PC-3 (cell line): ENCODE results near the gene TDRD12. TPM values are rescaled to one million over a fixed set of nuclear protein-coding genes. Genes with fewer than 3 reads are reported as not detected.

Experiments used
- ATAC-seq: fragments of 200-7000 bp; cut with Tn5 transposase; 2 replicates; pipeline ENCODE4 v1.9.1; 2020; ENCODE audit warnings: mild to moderate bottlenecking, moderate library complexity
- BruUV-seq: library from RNA; stranded (reverse); fragments of 400-500 nt; replicated peaks from 2 replicates; lab custom pipeline; 2021; lab: Mats Ljungman, UMichigan
- CTCF ChIA-PET: fragments of 300-600 bp; sonication (Branson Sonifier 250); formaldehyde crosslinking; loops from one replicate; lab custom pipeline; 2022; ENCODE audit warnings: antibody characterized with exemption; lab: Charles Lee
- POLR2A ChIA-PET: fragments of 300-600 bp; sonication (Branson Sonifier 250); formaldehyde crosslinking; loops from one replicate; lab custom pipeline; 2022; ENCODE audit warnings: antibody characterized with exemption; ENCODE audit not compliant: unreplicated experiment; lab: Charles Lee
- DNase-seq: peaks from one replicate; pipeline ENCODE4 v3.0.0-alpha.2; 2015
- H2AFZ ChIP-seq: fragments of 300-600 bp; sonication (generic); 2 replicates; pipeline ENCODE4 v1.6.0; 2016; ENCODE audit warnings: antibody characterized with exemption, low read length
- H3F3A ChIP-seq: fragments of 300-600 bp; sonication (generic); one replicate; pipeline ENCODE4 v1.6.0; 2017; ENCODE audit warnings: antibody characterized with exemption, low read length, control low read depth, mild to moderate bottlenecking; ENCODE audit not compliant: unreplicated experiment
- H3K27ac ChIP-seq: fragments of 300-600 bp; sonication (generic); 2 replicates; pipeline ENCODE4 v1.5.1; 2016; ENCODE audit warnings: mild to moderate bottlenecking, low read length
- H3K27me3 ChIP-seq: fragments of 300-600 bp; sonication (generic); 2 replicates; pipeline ENCODE4 v1.6.1; 2016; ENCODE audit warnings: low read length, mixed read lengths
- H3K36me3 ChIP-seq: fragments of 300-600 bp; sonication (generic); 2 replicates; pipeline ENCODE4 v1.6.1; 2016; ENCODE audit warnings: low read depth, mixed run types, low read length, mixed read lengths
- H3K4me1 ChIP-seq: fragments of 300-600 bp; sonication (generic); 2 replicates; pipeline ENCODE4 v1.5.1; 2016; ENCODE audit warnings: low read length; ENCODE audit not compliant: insufficient read depth
- H3K4me2 ChIP-seq: fragments of 300-600 bp; sonication (generic); 2 replicates; pipeline ENCODE4 v1.6.0; 2016; ENCODE audit warnings: low read length
- H3K4me3 ChIP-seq: fragments of 300-600 bp; sonication (generic); 2 replicates; pipeline ENCODE4 v1.5.1; 2016; ENCODE audit warnings: mild to moderate bottlenecking, low read length, mixed read lengths
- H3K79me2 ChIP-seq: fragments of 300-600 bp; sonication (generic); 2 replicates; pipeline ENCODE4 v1.6.1; 2017; ENCODE audit warnings: low read length, mixed read lengths
- H3K9ac ChIP-seq: fragments of 300-600 bp; sonication (generic); 2 replicates; pipeline ENCODE4 v1.6.0; 2016; ENCODE audit warnings: mild to moderate bottlenecking, low read length
- H3K9me2 ChIP-seq: fragments of 300-600 bp; sonication (generic); replicated peaks from 2 replicates; pipeline ENCODE4 v1.6.1; 2016; ENCODE audit warnings: mixed run types, low read length, mixed read lengths
- H3K9me3 ChIP-seq: fragments of 300-600 bp; sonication (generic); 2 replicates; pipeline ENCODE4 v1.6.1; 2016; ENCODE audit warnings: low read length, mixed read lengths
- H4K20me1 ChIP-seq: fragments of 300-600 bp; sonication (generic); 2 replicates; pipeline ENCODE4 v1.6.1; 2016; ENCODE audit warnings: low read length, mixed read lengths
- EZH2 ChIP-seq: fragments of 300-600 bp; sonication (generic); IDR thresholded peaks from one replicate; pipeline ENCODE4 v1.6.1; 2017; ENCODE audit warnings: antibody characterized with exemption, mild to moderate bottlenecking, low read length; ENCODE audit not compliant: unreplicated experiment
- EZH2phosphoT487 ChIP-seq: fragments of 300-600 bp; sonication (generic); IDR thresholded peaks from 2 replicates; pipeline ENCODE4 v1.6.1; 2018; ENCODE audit warnings: mild to moderate bottlenecking, antibody characterized with exemption, low read length, borderline replicate concordance
- intact Hi-C: fragments of 100-400 bp; cut with micrococcal nuclease; formaldehyde crosslinking; loops from 2 replicates; pipeline ENCODE4 v1.9.0; 2023
- total RNA-seq: library from RNA; depleted of rRNA; stranded (reverse); fragments of >200 nt; gene quantifications from 2 replicates; pipeline ENCODE4 v1.2.3, GENCODE V29; 2014
- TF ChIP-seq, protein P1 (sequence below): fragments of 300-600 bp; sonication (generic); conservative IDR thresholded peaks from 2 replicates; pipeline ENCODE4 v1.5.1; 2017; ENCODE audit warnings: antibody characterized with exemption, low read depth, mild to moderate bottlenecking, low read length

The TDRD12 gene
- total RNA-seq, 1 experiment from 2014 or later = not detected

GRCh38 chr19:32864318-32865007 is 144.9 kb downstream of the TDRD12 start:
- H3F3A ChIP-seq = no peaks in the 10 kb centered on the region
- intact Hi-C loops = no loop called here
- H2AFZ ChIP-seq = no peak overlapping the region
- H3K9ac ChIP-seq = no peak overlapping the region
- POLR2A ChIA-PET = no interaction called here
- no peaks in the 10 kb centered on the region for H3K9me3 ChIP-seq
- no peaks in the 10 kb centered on the region for H3K4me1 ChIP-seq
- H3K79me2 ChIP-seq = no peaks in the 10 kb centered on the region
- CTCF ChIA-PET = no interaction called here
- H4K20me1 ChIP-seq = no peaks in the 10 kb centered on the region
- H3K27me3 ChIP-seq = no peaks in the 10 kb centered on the region
- ATAC-seq (no peak), DNase-seq (no peak)
- no peaks in the 10 kb centered on the region for H3K36me3 ChIP-seq
- no TSS peak for BruUV-seq
- H3K9me2 ChIP-seq = no peaks in the 10 kb centered on the region
- H3K4me3 ChIP-seq = no peak overlapping the region
- TF ChIP-seq EZH2phosphoT487 = no peak
- H3K27ac ChIP-seq = no peak overlapping the region
- H3K4me2 ChIP-seq = no peak overlapping the region

- Histone ChIP-seq H3K27me3 (no peaks in the 10 kb centered on the region), H3K9ac (no peak overlapping the region), H3K9me3 (no peaks in the 10 kb centered on the region), H3K36me3 (no peaks in the 10 kb centered on the region), H3K4me3 (no peak overlapping the region), H2AFZ (no peak overlapping the region), H3K4me2 (no peak overlapping the region), H3K9me2 (no peaks in the 10 kb centered on the region), H3K27ac (no peak overlapping the region), H3K4me1 (no peaks in the 10 kb centered on the region), H3K79me2 (no peaks in the 10 kb centered on the region), H3F3A (no peaks in the 10 kb centered on the region), H4K20me1 (no peaks in the 10 kb centered on the region)
- ChIA-PET CTCF (no interaction called here), POLR2A (no interaction called here)
- intact Hi-C loops = no loop called here
- no peak for ATAC-seq
- TF ChIP-seq, protein P1, sequence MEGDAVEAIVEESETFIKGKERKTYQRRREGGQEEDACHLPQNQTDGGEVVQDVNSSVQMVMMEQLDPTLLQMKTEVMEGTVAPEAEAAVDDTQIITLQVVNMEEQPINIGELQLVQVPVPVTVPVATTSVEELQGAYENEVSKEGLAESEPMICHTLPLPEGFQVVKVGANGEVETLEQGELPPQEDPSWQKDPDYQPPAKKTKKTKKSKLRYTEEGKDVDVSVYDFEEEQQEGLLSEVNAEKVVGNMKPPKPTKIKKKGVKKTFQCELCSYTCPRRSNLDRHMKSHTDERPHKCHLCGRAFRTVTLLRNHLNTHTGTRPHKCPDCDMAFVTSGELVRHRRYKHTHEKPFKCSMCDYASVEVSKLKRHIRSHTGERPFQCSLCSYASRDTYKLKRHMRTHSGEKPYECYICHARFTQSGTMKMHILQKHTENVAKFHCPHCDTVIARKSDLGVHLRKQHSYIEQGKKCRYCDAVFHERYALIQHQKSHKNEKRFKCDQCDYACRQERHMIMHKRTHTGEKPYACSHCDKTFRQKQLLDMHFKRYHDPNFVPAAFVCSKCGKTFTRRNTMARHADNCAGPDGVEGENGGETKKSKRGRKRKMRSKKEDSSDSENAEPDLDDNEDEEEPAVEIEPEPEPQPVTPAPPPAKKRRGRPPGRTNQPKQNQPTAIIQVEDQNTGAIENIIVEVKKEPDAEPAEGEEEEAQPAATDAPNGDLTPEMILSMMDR = no peak
- no peak for TF ChIP-seq EZH2phosphoT487
- no peak for TF ChIP-seq EZH2
- no TSS peak for BruUV-seq
- DNase-seq = no peak
Observed at GRCh38 chr19:32865326-32865725, 145.8 kb downstream of the TDRD12 start.

DNA sequence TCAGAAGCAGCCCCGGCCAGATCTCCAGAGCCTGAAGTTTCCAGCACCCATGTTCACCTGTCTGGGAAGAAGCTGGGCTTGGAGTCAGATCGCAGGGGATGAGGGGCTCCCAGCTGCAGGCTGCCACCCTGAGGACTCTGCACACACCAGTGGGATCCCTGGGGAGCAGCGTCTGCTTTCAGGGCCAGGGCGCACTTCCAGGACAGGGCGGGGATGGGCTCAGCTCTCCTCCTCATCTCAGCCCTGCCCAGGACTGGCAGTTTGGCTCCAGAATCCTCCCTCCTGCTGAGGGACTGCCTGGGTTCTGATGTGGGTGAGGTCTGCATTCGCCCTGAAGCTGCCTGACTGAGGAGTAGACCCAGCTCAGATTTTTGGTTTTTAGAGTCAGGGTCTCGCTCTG is 146.5 kb downstream of the TDRD12 start:
- Histone ChIP-seq H3K79me2 (no peaks in the 10 kb centered on the region), H3K36me3 (no peaks in the 10 kb centered on the region), H3K9me2 (no peaks in the 10 kb centered on the region), H3K9ac (no peak overlapping the region), H3K27ac (no peak overlapping the region), H3K27me3 (no peaks in the 10 kb centered on the region), H3K4me2 (no peak overlapping the region), H3K4me3 (no peak overlapping the region), H3F3A (no peaks in the 10 kb centered on the region), H2AFZ (no peak overlapping the region), H3K9me3 (no peaks in the 10 kb centered on the region), H4K20me1 (no peaks in the 10 kb centered on the region), H3K4me1 (no peaks in the 10 kb centered on the region)
- DNase-seq (no peak), ATAC-seq (no peak)
- ChIA-PET CTCF (no interaction called here), POLR2A (no interaction called here)
- BruUV-seq = no TSS peak
- intact Hi-C loops = no loop called here
- TF ChIP-seq, protein P1 = no peak
- TF ChIP-seq EZH2phosphoT487 (no peak), EZH2 (no peak)
